ENCODE measurements around the gene MYO1D. TPM values are rescaled to one million over a fixed set of nuclear protein-coding genes. Genes with fewer than 3 reads are reported as not detected.

MYO1D gene
- total RNA-seq, 1 experiment from 2014 or later = 1.3 TPM

GRCh38 chr17:32786169-32786568, 90.8 kb downstream of the MYO1D start:
- DNase-seq (ENCODE audit: low read depth, low spot score) (no peak), ATAC-seq (no peak)
- ChIA-PET CTCF (no interaction called here), POLR2A (no interaction called here)
- Histone ChIP-seq H3K27ac (ENCODE audit: low read length) (no peak overlapping the region), H3K36me3 (ENCODE audit: control insufficient read depth, insufficient read depth, low read length) (no peaks in the 10 kb centered on the region), H3K27me3 (ENCODE audit: control insufficient read depth, insufficient read depth, low read length) (peaks cover 3% of the 10 kb centered on the region), H3K4me3 (ENCODE audit: low read depth in 2 of 2, low read length in 2 of 2) (no peak overlapping the region), H3K9me3 (ENCODE audit: control insufficient read depth, insufficient read depth, low read depth, low read length) (no peaks in the 10 kb centered on the region), H3K4me1 (ENCODE audit: control insufficient read depth, insufficient read depth, low read length) (no peaks in the 10 kb centered on the region)
- in situ Hi-C loops (cut with HindIII; ENCODE audit: low pct_unique_long_range_greater_than_20kb, low sequenced_read_pairs) (no loop called here), intact Hi-C loops (cut with micrococcal nuclease; ENCODE audit: unreplicated experiment) (loop anchor here (10.0 kb wide), 1 partner anchor 969 kb away; no protein-coding TSS in a partner anchor)
- no peak for TF ChIP-seq POLR2AphosphoS5 (IDR thresholded peaks at IDR 0.05; ENCODE audit: low read depth, low read length)
- TF ChIP-seq, protein P1, sequence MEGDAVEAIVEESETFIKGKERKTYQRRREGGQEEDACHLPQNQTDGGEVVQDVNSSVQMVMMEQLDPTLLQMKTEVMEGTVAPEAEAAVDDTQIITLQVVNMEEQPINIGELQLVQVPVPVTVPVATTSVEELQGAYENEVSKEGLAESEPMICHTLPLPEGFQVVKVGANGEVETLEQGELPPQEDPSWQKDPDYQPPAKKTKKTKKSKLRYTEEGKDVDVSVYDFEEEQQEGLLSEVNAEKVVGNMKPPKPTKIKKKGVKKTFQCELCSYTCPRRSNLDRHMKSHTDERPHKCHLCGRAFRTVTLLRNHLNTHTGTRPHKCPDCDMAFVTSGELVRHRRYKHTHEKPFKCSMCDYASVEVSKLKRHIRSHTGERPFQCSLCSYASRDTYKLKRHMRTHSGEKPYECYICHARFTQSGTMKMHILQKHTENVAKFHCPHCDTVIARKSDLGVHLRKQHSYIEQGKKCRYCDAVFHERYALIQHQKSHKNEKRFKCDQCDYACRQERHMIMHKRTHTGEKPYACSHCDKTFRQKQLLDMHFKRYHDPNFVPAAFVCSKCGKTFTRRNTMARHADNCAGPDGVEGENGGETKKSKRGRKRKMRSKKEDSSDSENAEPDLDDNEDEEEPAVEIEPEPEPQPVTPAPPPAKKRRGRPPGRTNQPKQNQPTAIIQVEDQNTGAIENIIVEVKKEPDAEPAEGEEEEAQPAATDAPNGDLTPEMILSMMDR (IDR thresholded peaks at IDR 0.05) = no peak
- no peak for TF ChIP-seq SIN3A (IDR thresholded peaks at IDR 0.05; ENCODE audit: borderline replicate concordance, insufficient read depth, low read depth, low read length)
- no peak for TF ChIP-seq TCF7L2 (IDR thresholded peaks at IDR 0.05; ENCODE audit: low read depth, low read length)
- TF ChIP-seq, protein P2, sequence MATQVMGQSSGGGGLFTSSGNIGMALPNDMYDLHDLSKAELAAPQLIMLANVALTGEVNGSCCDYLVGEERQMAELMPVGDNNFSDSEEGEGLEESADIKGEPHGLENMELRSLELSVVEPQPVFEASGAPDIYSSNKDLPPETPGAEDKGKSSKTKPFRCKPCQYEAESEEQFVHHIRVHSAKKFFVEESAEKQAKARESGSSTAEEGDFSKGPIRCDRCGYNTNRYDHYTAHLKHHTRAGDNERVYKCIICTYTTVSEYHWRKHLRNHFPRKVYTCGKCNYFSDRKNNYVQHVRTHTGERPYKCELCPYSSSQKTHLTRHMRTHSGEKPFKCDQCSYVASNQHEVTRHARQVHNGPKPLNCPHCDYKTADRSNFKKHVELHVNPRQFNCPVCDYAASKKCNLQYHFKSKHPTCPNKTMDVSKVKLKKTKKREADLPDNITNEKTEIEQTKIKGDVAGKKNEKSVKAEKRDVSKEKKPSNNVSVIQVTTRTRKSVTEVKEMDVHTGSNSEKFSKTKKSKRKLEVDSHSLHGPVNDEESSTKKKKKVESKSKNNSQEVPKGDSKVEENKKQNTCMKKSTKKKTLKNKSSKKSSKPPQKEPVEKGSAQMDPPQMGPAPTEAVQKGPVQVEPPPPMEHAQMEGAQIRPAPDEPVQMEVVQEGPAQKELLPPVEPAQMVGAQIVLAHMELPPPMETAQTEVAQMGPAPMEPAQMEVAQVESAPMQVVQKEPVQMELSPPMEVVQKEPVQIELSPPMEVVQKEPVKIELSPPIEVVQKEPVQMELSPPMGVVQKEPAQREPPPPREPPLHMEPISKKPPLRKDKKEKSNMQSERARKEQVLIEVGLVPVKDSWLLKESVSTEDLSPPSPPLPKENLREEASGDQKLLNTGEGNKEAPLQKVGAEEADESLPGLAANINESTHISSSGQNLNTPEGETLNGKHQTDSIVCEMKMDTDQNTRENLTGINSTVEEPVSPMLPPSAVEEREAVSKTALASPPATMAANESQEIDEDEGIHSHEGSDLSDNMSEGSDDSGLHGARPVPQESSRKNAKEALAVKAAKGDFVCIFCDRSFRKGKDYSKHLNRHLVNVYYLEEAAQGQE (IDR thresholded peaks at IDR 0.05; ENCODE audit: insufficient read depth in 1 of 2, low read depth in 2 of 2, low read length in 1 of 2) = no peak
- BruUV-seq (replicated peaks) = no TSS peak

DNA sequence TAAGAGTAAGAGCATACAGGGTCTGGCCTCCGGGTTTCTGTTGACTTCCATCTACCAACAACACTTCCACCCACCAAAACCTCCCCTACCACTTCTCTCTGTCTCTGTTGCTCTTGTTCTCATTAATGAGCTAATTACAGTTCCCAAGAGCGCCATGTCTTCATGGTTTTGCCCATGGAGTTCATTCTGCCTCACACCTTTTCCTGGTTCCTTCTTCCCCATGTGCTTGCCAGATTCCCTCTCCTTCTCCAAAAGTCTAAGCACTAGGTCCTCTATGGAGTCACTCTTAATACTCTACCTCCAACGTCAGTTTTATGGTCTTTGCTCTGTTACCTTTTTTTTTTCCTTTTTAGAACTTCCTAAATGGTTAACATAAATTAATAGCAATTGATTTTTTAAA, 92.8 kb downstream of the MYO1D start:
- in situ Hi-C loops (cut with HindIII; ENCODE audit: low pct_unique_long_range_greater_than_20kb, low sequenced_read_pairs) (no loop called here), intact Hi-C loops (cut with micrococcal nuclease; ENCODE audit: unreplicated experiment) (loop anchor here (2.0 to 10.0 kb wide), 2 partner anchors 215 to 971 kb away; no protein-coding TSS in a partner anchor)
- no peak overlapping the region for H3K4me3 ChIP-seq (ENCODE audit: low read depth in 2 of 2, low read length in 2 of 2)
- POLR2A ChIA-PET = no interaction called here
- H3K27me3 ChIP-seq (ENCODE audit: control insufficient read depth, insufficient read depth, low read length) = peaks cover 5% of the 10 kb centered on the region
- H3K9me3 ChIP-seq (ENCODE audit: control insufficient read depth, insufficient read depth, low read depth, low read length) = no peaks in the 10 kb centered on the region
- no peak for DNase-seq (ENCODE audit: low read depth, low spot score)
- no peak overlapping the region for H3K27ac ChIP-seq (ENCODE audit: low read length)
- no peaks in the 10 kb centered on the region for H3K4me1 ChIP-seq (ENCODE audit: control insufficient read depth, insufficient read depth, low read length)
- H3K36me3 ChIP-seq (ENCODE audit: control insufficient read depth, insufficient read depth, low read length) = no peaks in the 10 kb centered on the region
- BruUV-seq (replicated peaks) = no TSS peak
- ATAC-seq = no peak
- no peak for TF ChIP-seq SIN3A (IDR thresholded peaks at IDR 0.05; ENCODE audit: borderline replicate concordance, insufficient read depth, low read depth, low read length)
- CTCF ChIA-PET = interaction anchor here (1.0 to 1.8 kb wide), 4 partner anchors 17 to 126 kb away, joined by 3 to 16 read pairs (median 5); partner anchors contain the start of gene MYO1D

DNA sequence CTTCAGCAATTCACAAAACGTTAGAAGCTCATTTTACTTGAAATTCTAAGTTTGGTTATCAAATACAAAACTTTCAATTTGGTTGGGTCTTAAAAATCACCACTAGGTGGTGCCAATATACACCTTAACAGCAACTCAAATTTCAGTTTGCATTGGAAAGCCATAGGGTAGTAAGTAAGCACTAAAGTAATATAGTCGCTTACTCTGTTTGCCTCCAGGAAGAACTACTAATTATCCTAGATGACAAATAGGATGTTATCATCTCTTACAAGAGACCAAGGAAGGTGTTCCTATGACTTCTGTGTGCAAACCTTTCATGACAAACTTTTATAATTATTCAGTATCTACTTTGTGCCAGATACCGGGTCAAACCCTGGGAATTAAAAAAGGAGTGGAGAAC, 93.3 kb downstream of the MYO1D start:
- ChIA-PET POLR2A (no interaction called here), CTCF (interaction anchor here (0.6 to 1.8 kb wide), 9 partner anchors 9 to 362 kb away, joined by 3 to 16 read pairs (median 4); partner anchors contain the start of gene MYO1D)
- Histone ChIP-seq H3K36me3 (ENCODE audit: control insufficient read depth, insufficient read depth, low read length) (no peaks in the 10 kb centered on the region), H3K4me3 (ENCODE audit: low read depth in 2 of 2, low read length in 2 of 2) (no peak overlapping the region), H3K4me1 (ENCODE audit: control insufficient read depth, insufficient read depth, low read length) (no peaks in the 10 kb centered on the region), H3K9me3 (ENCODE audit: control insufficient read depth, insufficient read depth, low read depth, low read length) (no peaks in the 10 kb centered on the region), H3K27ac (ENCODE audit: low read length) (no peak overlapping the region), H3K27me3 (ENCODE audit: control insufficient read depth, insufficient read depth, low read length) (peaks cover 5% of the 10 kb centered on the region)
- peak; percentile 36 for DNase-seq (ENCODE audit: low read depth, low spot score)
- TF ChIP-seq, protein P2 (IDR thresholded peaks at IDR 0.05; ENCODE audit: insufficient read depth in 1 of 2, low read depth in 2 of 2, low read length in 1 of 2) = no peak
- TF ChIP-seq, protein P1 (IDR thresholded peaks at IDR 0.05) = peak; percentile 69; the same call in 1 of the 2 replicates
- peak; percentile 88 for ATAC-seq
- no TSS peak for BruUV-seq (replicated peaks)
- intact Hi-C loops (cut with micrococcal nuclease; ENCODE audit: unreplicated experiment) = loop anchor here (2.0 to 10.0 kb wide), 4 partner anchors 93 to 971 kb away; partner anchors contain the start of gene MYO1D
- in situ Hi-C loops (cut with HindIII; ENCODE audit: low pct_unique_long_range_greater_than_20kb, low sequenced_read_pairs) = no loop called here

All from Panc1 (cell line).